ENCODE measurements around the gene MGA. TPM values are rescaled to one million over a fixed set of nuclear protein-coding genes. Genes with fewer than 3 reads are reported as not detected.

MGA gene
- total and polyA plus RNA-seq, 4 donors: 2.7 to 86.2 (median 14.1) TPM

GRCh38 chr15:41622901-41623300, 37.3 kb upstream of the MGA start:
- DNase-seq (peak in 2 of 3 donors; percentile 65 to 76), ATAC-seq (ENCODE audit: insufficient read depth, low FRiP score) (no peak)
- WGBS, 2 donors: 76 to 81% methylated on average over 4 of the region's 4 CpGs
- no peak for TF ChIP-seq CTCF (IDR thresholded peaks at IDR 0.05; ENCODE audit: control extremely low read depth, extremely low read depth)
- no peaks in the 10 kb centered on the region for H3K36me3 ChIP-seq (ENCODE audit: control insufficient read depth in 4 of 4, insufficient read depth in 4 of 4, low read length in 4 of 4)
- H3K4me3 ChIP-seq: no peak overlapping the region
- no peaks in the 10 kb centered on the region for H3K27me3 ChIP-seq (ENCODE audit: control insufficient read depth in 3 of 3, insufficient read depth in 3 of 3, low read length in 2 of 3)
- H3K9me3 ChIP-seq (ENCODE audit: control insufficient read depth in 4 of 4, insufficient read depth in 3 of 4, low read length in 3 of 4): no peaks in the 10 kb centered on the region
- H3K27ac ChIP-seq (ENCODE audit: low read depth in 1 of 2, low read length in 1 of 2): no peak overlapping the region
- no peak overlapping the region for H3K9ac ChIP-seq (ENCODE audit: insufficient read depth in 1 of 2, low read length in 2 of 2)
- H3K4me1 ChIP-seq (ENCODE audit: control insufficient read depth in 5 of 5, insufficient read depth in 5 of 5, low read length in 5 of 5): peaks cover 0 to 13% (median 0%) of the 10 kb centered on the region in 5 donors

GRCh38 chr15:41627203-41627602, 33.0 kb upstream of the MGA start:
- Histone ChIP-seq H3K27ac (ENCODE audit: low read depth in 1 of 2, low read length in 1 of 2) (no peak overlapping the region), H3K36me3 (ENCODE audit: control insufficient read depth in 4 of 4, insufficient read depth in 4 of 4, low read length in 4 of 4) (no peaks in the 10 kb centered on the region), H3K9ac (ENCODE audit: insufficient read depth in 1 of 2, low read length in 2 of 2) (no peak overlapping the region), H3K27me3 (ENCODE audit: control insufficient read depth in 3 of 3, insufficient read depth in 3 of 3, low read length in 2 of 3) (no peaks in the 10 kb centered on the region), H3K9me3 (ENCODE audit: control insufficient read depth in 4 of 4, insufficient read depth in 3 of 4, low read length in 3 of 4) (no peaks in the 10 kb centered on the region), H3K4me3 (no peak overlapping the region), H3K4me1 (ENCODE audit: control insufficient read depth in 5 of 5, insufficient read depth in 5 of 5, low read length in 5 of 5) (peaks cover 0 to 15% (median 0%) of the 10 kb centered on the region in 5 donors)
- no peak for ATAC-seq (ENCODE audit: insufficient read depth, low FRiP score)
- TF ChIP-seq CTCF (IDR thresholded peaks at IDR 0.05; ENCODE audit: control extremely low read depth, extremely low read depth): no peak
- 97 to 100% methylated on average over 1 of the region's 1 CpG for WGBS, 2 donors
- no peak for DNase-seq

GRCh38 chr15:41629463-41629862, 30.7 kb upstream of the MGA start:
- Histone ChIP-seq H3K36me3 (ENCODE audit: control insufficient read depth in 4 of 4, insufficient read depth in 4 of 4, low read length in 4 of 4) (no peaks in the 10 kb centered on the region), H3K9ac (ENCODE audit: insufficient read depth in 1 of 2, low read length in 2 of 2) (no peak overlapping the region), H3K27ac (ENCODE audit: low read depth in 1 of 2, low read length in 1 of 2) (no peak overlapping the region), H3K27me3 (ENCODE audit: control insufficient read depth in 3 of 3, insufficient read depth in 3 of 3, low read length in 2 of 3) (no peaks in the 10 kb centered on the region), H3K4me1 (ENCODE audit: control insufficient read depth in 5 of 5, insufficient read depth in 5 of 5, low read length in 5 of 5) (peaks cover 0 to 22% (median 0%) of the 10 kb centered on the region in 5 donors), H3K9me3 (ENCODE audit: control insufficient read depth in 4 of 4, insufficient read depth in 3 of 4, low read length in 3 of 4) (no peaks in the 10 kb centered on the region), H3K4me3 (no peak overlapping the region)
- TF ChIP-seq CTCF (IDR thresholded peaks at IDR 0.05; ENCODE audit: control extremely low read depth, extremely low read depth): no peak
- no peak for ATAC-seq (ENCODE audit: insufficient read depth, low FRiP score)
- 95 to 97% methylated on average over 4 of the region's 4 CpGs for WGBS, 2 donors
- no peak for DNase-seq

- WGBS, 2 donors: 91 to 92% methylated on average over 5 of the region's 5 CpGs
- TF ChIP-seq CTCF (IDR thresholded peaks at IDR 0.05; ENCODE audit: control extremely low read depth, extremely low read depth): no peak
- Histone ChIP-seq H3K9me3 (ENCODE audit: control insufficient read depth in 4 of 4, insufficient read depth in 3 of 4, low read length in 3 of 4) (no peaks in the 10 kb centered on the region), H3K27me3 (ENCODE audit: control insufficient read depth in 3 of 3, insufficient read depth in 3 of 3, low read length in 2 of 3) (no peaks in the 10 kb centered on the region), H3K9ac (ENCODE audit: insufficient read depth in 1 of 2, low read length in 2 of 2) (no peak overlapping the region), H3K36me3 (ENCODE audit: control insufficient read depth in 4 of 4, insufficient read depth in 4 of 4, low read length in 4 of 4) (no peaks in the 10 kb centered on the region), H3K4me3 (no peak overlapping the region), H3K4me1 (ENCODE audit: control insufficient read depth in 5 of 5, insufficient read depth in 5 of 5, low read length in 5 of 5) (peaks cover 0 to 24% (median 0%) of the 10 kb centered on the region in 5 donors), H3K27ac (ENCODE audit: low read depth in 1 of 2, low read length in 1 of 2) (no peak overlapping the region)
- ATAC-seq (ENCODE audit: insufficient read depth, low FRiP score) (no peak), DNase-seq (no peak)
Observed at GRCh38 chr15:41629883-41630282, 30.3 kb upstream of the MGA start.

Data from lung (tissue), 12 donors.